ENCODE measurements around the gene CXXC4.

DNA sequence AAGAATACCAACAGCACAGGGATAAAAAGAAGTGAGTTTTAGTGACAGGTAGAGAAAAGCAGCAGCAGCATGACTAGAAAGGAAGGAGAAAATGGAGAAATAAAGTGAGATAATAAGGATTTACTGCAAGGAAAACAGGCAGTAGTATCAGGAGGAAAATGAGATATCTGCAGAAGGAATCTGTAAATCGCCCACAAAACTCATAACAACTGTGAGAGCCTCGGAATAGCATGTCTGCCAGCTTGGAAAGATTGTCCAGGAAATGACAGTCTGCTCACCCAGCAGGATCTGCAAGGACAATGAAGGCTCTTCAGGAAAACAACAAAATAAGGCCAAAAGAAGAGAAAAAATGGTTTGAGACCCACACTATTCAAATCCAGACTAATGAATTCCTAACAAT lies 47.4 kb downstream of the CXXC4 start:
- TF ChIP-seq, protein P1, sequence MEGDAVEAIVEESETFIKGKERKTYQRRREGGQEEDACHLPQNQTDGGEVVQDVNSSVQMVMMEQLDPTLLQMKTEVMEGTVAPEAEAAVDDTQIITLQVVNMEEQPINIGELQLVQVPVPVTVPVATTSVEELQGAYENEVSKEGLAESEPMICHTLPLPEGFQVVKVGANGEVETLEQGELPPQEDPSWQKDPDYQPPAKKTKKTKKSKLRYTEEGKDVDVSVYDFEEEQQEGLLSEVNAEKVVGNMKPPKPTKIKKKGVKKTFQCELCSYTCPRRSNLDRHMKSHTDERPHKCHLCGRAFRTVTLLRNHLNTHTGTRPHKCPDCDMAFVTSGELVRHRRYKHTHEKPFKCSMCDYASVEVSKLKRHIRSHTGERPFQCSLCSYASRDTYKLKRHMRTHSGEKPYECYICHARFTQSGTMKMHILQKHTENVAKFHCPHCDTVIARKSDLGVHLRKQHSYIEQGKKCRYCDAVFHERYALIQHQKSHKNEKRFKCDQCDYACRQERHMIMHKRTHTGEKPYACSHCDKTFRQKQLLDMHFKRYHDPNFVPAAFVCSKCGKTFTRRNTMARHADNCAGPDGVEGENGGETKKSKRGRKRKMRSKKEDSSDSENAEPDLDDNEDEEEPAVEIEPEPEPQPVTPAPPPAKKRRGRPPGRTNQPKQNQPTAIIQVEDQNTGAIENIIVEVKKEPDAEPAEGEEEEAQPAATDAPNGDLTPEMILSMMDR (conservative IDR thresholded peaks at IDR 0.05 in 1 of 2, IDR thresholded peaks at IDR 0.05 in 1 of 2; ENCODE audit: low read depth in 1 of 2, low read length in 2 of 2): no peak
- TF ChIP-seq EZH2 (IDR thresholded peaks at IDR 0.05; ENCODE audit: low read length, missing control alignments): no peak

All from fibroblast of lung (primary cell).